SK-N-SH (cell line): Measurements from ENCODE around the gene H6PD.

ENCODE experiments used
- CTCF ChIP-seq: fragments of 200-600 bp; sonication (generic); IDR thresholded peaks from 2 replicates; pipeline ENCODE4 v1.6.1; 2017; ENCODE audit warnings: antibody characterized with exemption, mild to moderate bottlenecking, moderate library complexity
- FOXM1 ChIP-seq: IDR thresholded peaks from 2 replicates; pipeline ENCODE4 v1.4.0; 2012; ENCODE audit warnings: low read depth, mild to moderate bottlenecking
- TEAD4 ChIP-seq: IDR thresholded peaks from 2 replicates; pipeline ENCODE4 v1.4.0; 2012; ENCODE audit warnings: mild to moderate bottlenecking, borderline replicate concordance; ENCODE audit not compliant: insufficient read depth

- TF ChIP-seq TEAD4 (no peak), FOXM1 (no peak), CTCF (no peak)
Measured at GRCh38 chr1:9280015-9280860, 45.7 kb downstream of the H6PD start.
